ENCODE results near the gene SPDYE3.

Gene SPDYE3

DNA sequence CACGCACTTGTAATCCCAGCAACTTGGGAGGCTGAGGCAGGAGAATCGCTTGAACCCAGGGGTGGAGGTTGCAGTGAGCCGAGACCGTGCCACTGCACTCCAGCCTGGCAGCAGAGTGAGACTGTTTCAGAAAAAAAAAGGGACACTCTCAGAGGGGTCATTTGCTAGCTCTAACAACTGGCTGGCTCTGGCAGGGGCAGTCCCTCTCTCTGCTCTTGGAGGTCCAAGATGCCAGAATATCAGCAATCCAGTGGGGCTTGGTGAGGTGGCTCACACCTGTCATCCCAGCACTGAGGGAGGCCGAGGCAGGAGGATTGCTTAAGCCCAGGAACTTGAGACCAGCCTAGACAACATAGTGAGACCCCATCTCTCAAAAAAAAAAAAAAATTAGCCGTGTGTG is 63.2 kb downstream of the SPDYE3 start:
- peak overlapping the region; percentile 100 for H3K27ac ChIP-seq
- H3K36me3 ChIP-seq: peaks cover 16% of the 10 kb centered on the region
- no peaks in the 10 kb centered on the region for H3K9me3 ChIP-seq
- H3K4me1 ChIP-seq (ENCODE audit: control insufficient read depth in 1 of 2, insufficient read depth in 1 of 2, low read depth in 1 of 2, low read length in 1 of 2): peaks cover 90 to 100% of the 10 kb centered on the region in 2 experiments
- H3K4me3 ChIP-seq (ENCODE audit: low read depth in 1 of 2, low read length in 1 of 2): no peak overlapping the region
- no peaks in the 10 kb centered on the region for H3K27me3 ChIP-seq
- no peak for TF ChIP-seq CTCF (IDR thresholded peaks at IDR 0.05)

DNA sequence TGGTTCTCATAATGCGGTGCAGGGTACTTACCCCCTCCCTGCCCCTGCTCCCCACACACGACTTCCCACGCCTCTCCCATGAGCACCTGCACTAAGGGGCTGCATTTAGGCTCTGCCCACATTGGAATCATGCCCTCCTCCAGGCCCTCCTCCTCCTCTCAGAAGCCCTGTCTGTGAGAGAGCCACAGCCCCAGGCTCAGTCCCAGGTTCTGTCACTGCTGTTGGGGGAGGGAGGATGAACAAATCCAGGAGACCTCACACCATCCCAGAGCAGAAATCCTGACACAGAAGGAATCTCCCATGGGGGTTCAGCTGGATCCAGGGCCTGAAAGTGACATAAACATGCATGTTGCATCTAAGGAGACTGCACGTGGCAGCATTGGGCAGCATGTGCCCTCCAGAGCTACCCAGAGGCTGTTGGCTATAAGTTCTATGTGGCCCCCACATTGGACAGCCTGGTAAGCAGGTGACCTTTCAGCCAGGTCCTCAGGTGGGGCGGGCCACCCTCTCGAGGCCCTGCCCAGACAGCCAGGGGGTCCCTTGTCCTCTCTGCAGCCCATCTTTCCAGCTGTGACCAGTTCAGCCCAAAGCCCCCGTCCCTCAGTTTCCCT is 64.2 kb downstream of the SPDYE3 start:
- Histone ChIP-seq H3K36me3 (peaks cover 25% of the 10 kb centered on the region), H3K4me1 (ENCODE audit: control insufficient read depth in 1 of 2, insufficient read depth in 1 of 2, low read depth in 1 of 2, low read length in 1 of 2) (peaks cover 90 to 100% of the 10 kb centered on the region in 2 experiments), H3K4me3 (ENCODE audit: low read depth in 1 of 2, low read length in 1 of 2) (peak overlapping the region; percentile 82 to 91), H3K9me3 (no peaks in the 10 kb centered on the region), H3K27ac (peak overlapping the region; percentile 100), H3K27me3 (no peaks in the 10 kb centered on the region)
- TF ChIP-seq CTCF (IDR thresholded peaks at IDR 0.05): no peak
